ENCODE results near the gene DLEC1. TPM values are rescaled to one million over a fixed set of nuclear protein-coding genes. Genes with fewer than 3 reads are reported as not detected.

The DLEC1 gene
- total and polyA plus RNA-seq, 9 of the 15 experiments (the other 6 are each of a cell fraction or from before 2014, with no cell fraction given), result 0.07 to 0.08 TPM; not detected in 7

- TF ChIP-seq, protein P1, sequence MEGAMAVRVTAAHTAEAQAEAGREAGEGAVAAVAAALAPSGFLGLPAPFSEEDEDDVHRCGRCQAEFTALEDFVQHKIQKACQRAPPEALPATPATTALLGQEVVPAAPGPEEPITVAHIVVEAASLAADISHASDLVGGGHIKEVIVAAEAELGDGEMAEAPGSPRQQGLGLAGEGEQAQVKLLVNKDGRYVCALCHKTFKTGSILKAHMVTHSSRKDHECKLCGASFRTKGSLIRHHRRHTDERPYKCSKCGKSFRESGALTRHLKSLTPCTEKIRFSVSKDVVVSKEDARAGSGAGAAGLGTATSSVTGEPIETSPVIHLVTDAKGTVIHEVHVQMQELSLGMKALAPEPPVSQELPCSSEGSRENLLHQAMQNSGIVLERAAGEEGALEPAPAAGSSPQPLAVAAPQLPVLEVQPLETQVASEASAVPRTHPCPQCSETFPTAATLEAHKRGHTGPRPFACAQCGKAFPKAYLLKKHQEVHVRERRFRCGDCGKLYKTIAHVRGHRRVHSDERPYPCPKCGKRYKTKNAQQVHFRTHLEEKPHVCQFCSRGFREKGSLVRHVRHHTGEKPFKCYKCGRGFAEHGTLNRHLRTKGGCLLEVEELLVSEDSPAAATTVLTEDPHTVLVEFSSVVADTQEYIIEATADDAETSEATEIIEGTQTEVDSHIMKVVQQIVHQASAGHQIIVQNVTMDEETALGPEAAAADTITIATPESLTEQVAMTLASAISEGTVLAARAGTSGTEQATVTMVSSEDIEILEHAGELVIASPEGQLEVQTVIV (CRISPR knock-in tag; IDR thresholded peaks at IDR 0.05; ENCODE audit: borderline replicate concordance), result no peak
- TF ChIP-seq ZNF232 (CRISPR knock-in tag; IDR thresholded peaks at IDR 0.05) (no peak), HDAC3 (IDR thresholded peaks at IDR 0.05; ENCODE audit: borderline replicate concordance, partially characterized antibody) (no peak), ATF4 (CRISPR knock-in tag; IDR thresholded peaks at IDR 0.05) (no peak), MLLT1 (IDR thresholded peaks at IDR 0.05) (no peak), COPS2 (conservative IDR thresholded peaks at IDR 0.05) (no peak), KAT2B (IDR thresholded peaks at IDR 0.05; ENCODE audit: low read depth, low read length) (no peak), BDP1 (IDR thresholded peaks at IDR 0.05; ENCODE audit: insufficient read depth, insufficient read length) (no peak), FOXP1 (CRISPR knock-in tag; IDR thresholded peaks at IDR 0.05) (no peak), HDAC1 (IDR thresholded peaks at IDR 0.05) (no peak), NR2F6 (CRISPR knock-in tag; IDR thresholded peaks at IDR 0.05) (no peak), MEF2D (tag; conservative IDR thresholded peaks at IDR 0.05; ENCODE audit: low read depth) (no peak)
- TF ChIP-seq, protein P2, sequence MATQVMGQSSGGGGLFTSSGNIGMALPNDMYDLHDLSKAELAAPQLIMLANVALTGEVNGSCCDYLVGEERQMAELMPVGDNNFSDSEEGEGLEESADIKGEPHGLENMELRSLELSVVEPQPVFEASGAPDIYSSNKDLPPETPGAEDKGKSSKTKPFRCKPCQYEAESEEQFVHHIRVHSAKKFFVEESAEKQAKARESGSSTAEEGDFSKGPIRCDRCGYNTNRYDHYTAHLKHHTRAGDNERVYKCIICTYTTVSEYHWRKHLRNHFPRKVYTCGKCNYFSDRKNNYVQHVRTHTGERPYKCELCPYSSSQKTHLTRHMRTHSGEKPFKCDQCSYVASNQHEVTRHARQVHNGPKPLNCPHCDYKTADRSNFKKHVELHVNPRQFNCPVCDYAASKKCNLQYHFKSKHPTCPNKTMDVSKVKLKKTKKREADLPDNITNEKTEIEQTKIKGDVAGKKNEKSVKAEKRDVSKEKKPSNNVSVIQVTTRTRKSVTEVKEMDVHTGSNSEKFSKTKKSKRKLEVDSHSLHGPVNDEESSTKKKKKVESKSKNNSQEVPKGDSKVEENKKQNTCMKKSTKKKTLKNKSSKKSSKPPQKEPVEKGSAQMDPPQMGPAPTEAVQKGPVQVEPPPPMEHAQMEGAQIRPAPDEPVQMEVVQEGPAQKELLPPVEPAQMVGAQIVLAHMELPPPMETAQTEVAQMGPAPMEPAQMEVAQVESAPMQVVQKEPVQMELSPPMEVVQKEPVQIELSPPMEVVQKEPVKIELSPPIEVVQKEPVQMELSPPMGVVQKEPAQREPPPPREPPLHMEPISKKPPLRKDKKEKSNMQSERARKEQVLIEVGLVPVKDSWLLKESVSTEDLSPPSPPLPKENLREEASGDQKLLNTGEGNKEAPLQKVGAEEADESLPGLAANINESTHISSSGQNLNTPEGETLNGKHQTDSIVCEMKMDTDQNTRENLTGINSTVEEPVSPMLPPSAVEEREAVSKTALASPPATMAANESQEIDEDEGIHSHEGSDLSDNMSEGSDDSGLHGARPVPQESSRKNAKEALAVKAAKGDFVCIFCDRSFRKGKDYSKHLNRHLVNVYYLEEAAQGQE (IDR thresholded peaks at IDR 0.05; ENCODE audit: borderline replicate concordance), result peak; percentile 68; the same call in 1 of the 2 replicates
- TF ChIP-seq, protein P2 (CRISPR knock-in tag; IDR thresholded peaks at IDR 0.05; ENCODE audit: low read depth), result no peak
- TF ChIP-seq, protein P3, sequence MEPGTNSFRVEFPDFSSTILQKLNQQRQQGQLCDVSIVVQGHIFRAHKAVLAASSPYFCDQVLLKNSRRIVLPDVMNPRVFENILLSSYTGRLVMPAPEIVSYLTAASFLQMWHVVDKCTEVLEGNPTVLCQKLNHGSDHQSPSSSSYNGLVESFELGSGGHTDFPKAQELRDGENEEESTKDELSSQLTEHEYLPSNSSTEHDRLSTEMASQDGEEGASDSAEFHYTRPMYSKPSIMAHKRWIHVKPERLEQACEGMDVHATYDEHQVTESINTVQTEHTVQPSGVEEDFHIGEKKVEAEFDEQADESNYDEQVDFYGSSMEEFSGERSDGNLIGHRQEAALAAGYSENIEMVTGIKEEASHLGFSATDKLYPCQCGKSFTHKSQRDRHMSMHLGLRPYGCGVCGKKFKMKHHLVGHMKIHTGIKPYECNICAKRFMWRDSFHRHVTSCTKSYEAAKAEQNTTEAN (CRISPR knock-in tag; IDR thresholded peaks at IDR 0.05), result no peak
Measured at GRCh38 chr3:38039899-38040261, 872 bp downstream of the DLEC1 start (continued).
